ENCODE results near the gene VWCE. TPM values are rescaled to one million over a fixed set of nuclear protein-coding genes. Genes with fewer than 3 reads are reported as not detected.
A peak's percentile ranks its signal among the peaks of the same experiment; 100 is the strongest.

VWCE gene
- polyA plus RNA-seq, 3 donors, result 0.05 to 0.23 TPM; not detected in 1

GRCh38 chr11:61295596-61295926 is 445 bp upstream of the VWCE start:
- Histone ChIP-seq H3K4me1 (ENCODE audit: control insufficient read depth in 1 of 2, insufficient read depth in 2 of 2, low read length in 2 of 2) (peaks cover 22 to 25% of the 10 kb centered on the region in 2 donors), H3K27me3 (ENCODE audit: control insufficient read depth in 2 of 2, insufficient read depth in 2 of 2, low read length in 2 of 2) (peaks cover 20 to 44% of the 10 kb centered on the region in 2 donors), H3K79me2 (ENCODE audit: insufficient read depth, low read length) (no peaks in the 10 kb centered on the region), H4K20me1 (ENCODE audit: insufficient read depth, low read length) (peaks cover 4% of the 10 kb centered on the region), H3K4me3 (replicated peaks in 1 of 3; ENCODE audit: low read depth in 2 of 3, low read length in 3 of 3) (peak overlapping the region in 1 of 3 experiments; percentile 73), H3K4me2 (replicated peaks; ENCODE audit: extremely low read depth, low read length, poor library complexity, severe bottlenecking) (peak overlapping the region; percentile 79), H2AFZ (ENCODE audit: insufficient read depth, low read depth, low read length, poor library complexity, severe bottlenecking) (peak overlapping the region; percentile 61), H3K9ac (ENCODE audit: insufficient read depth, low read length, poor library complexity, severe bottlenecking) (no peak overlapping the region), H3K27ac (ENCODE audit: low read depth in 1 of 2, low read length in 2 of 2) (no peak overlapping the region), H3K9me3 (replicated peaks in 1 of 2; ENCODE audit: control insufficient read depth in 1 of 2, insufficient read depth in 1 of 2, low read length in 2 of 2) (no peaks in the 10 kb centered on the region), H3K36me3 (replicated peaks in 1 of 2; ENCODE audit: control insufficient read depth in 1 of 2, insufficient read depth in 2 of 2, low read length in 2 of 2) (peaks cover 17 to 32% of the 10 kb centered on the region in 2 donors)
- peaks cover 45 to 53% (median 46%) of the 10 kb centered on the region in 3 donors for H3K27me3 Mint-ChIP-seq (ENCODE audit: low read depth in 3 of 3)
- H3K4me3 Mint-ChIP-seq, result peak overlapping the region; percentile 16 to 47
- peaks cover 39 to 41% of the 10 kb centered on the region in 2 donors for H3K36me3 Mint-ChIP-seq
- H3K9me3 Mint-ChIP-seq, result peaks cover 0 to 7% (median 4%) of the 10 kb centered on the region in 7 donors
- TF ChIP-seq CTCF (IDR thresholded peaks at IDR 0.05), result no peak
- peaks cover 29% of the 10 kb centered on the region for H3K4me1 Mint-ChIP-seq
- DNase-seq, result no peak
- intact Hi-C loops (cut with micrococcal nuclease), result no loop called here
- 17% methylated on average over 7 of the region's 12 CpGs for WGBS (ENCODE audit: insufficient coverage)
- H3K27ac Mint-ChIP-seq, result no peak overlapping the region

GRCh38 chr11:61293867-61294716 is 1.0 kb downstream of the VWCE start:
- Histone ChIP-seq H3K79me2 (ENCODE audit: insufficient read depth, low read length) (no peaks in the 10 kb centered on the region), H3K27ac (ENCODE audit: low read depth in 1 of 2, low read length in 2 of 2) (no peak overlapping the region), H3K4me3 (replicated peaks in 1 of 3; ENCODE audit: low read depth in 2 of 3, low read length in 3 of 3) (peak overlapping the region; percentile 20 to 73 (median 27)), H3K27me3 (ENCODE audit: control insufficient read depth in 2 of 2, insufficient read depth in 2 of 2, low read length in 2 of 2) (peaks cover 20 to 44% of the 10 kb centered on the region in 2 donors), H3K36me3 (replicated peaks in 1 of 2; ENCODE audit: control insufficient read depth in 1 of 2, insufficient read depth in 2 of 2, low read length in 2 of 2) (peaks cover 3 to 17% of the 10 kb centered on the region in 2 donors), H3K9ac (ENCODE audit: insufficient read depth, low read length, poor library complexity, severe bottlenecking) (peak overlapping the region; percentile 67), H3K4me2 (replicated peaks; ENCODE audit: extremely low read depth, low read length, poor library complexity, severe bottlenecking) (peak overlapping the region; percentile 79), H3K4me1 (ENCODE audit: control insufficient read depth in 1 of 2, insufficient read depth in 2 of 2, low read length in 2 of 2) (peaks cover 22 to 25% of the 10 kb centered on the region in 2 donors), H3K9me3 (replicated peaks in 1 of 2; ENCODE audit: control insufficient read depth in 1 of 2, insufficient read depth in 1 of 2, low read length in 2 of 2) (no peaks in the 10 kb centered on the region), H2AFZ (ENCODE audit: insufficient read depth, low read depth, low read length, poor library complexity, severe bottlenecking) (peak overlapping the region; percentile 61), H4K20me1 (ENCODE audit: insufficient read depth, low read length) (peaks cover 4% of the 10 kb centered on the region)
- peak overlapping the region; percentile 76 to 91 for H3K4me3 Mint-ChIP-seq
- H3K9me3 Mint-ChIP-seq, result peaks cover 0 to 7% (median 4%) of the 10 kb centered on the region in 7 donors
- TF ChIP-seq CTCF (IDR thresholded peaks at IDR 0.05), result no peak
- H3K27ac Mint-ChIP-seq, result peak overlapping the region in 1 of 7 donors; percentile 33
- H3K36me3 Mint-ChIP-seq, result peaks cover 26% of the 10 kb centered on the region in 2 donors
- intact Hi-C loops (cut with micrococcal nuclease), result no loop called here
- under 1% methylated on average over 60 of the region's 60 CpGs for WGBS (ENCODE audit: insufficient coverage)
- peak in 2 of 3 donors; percentile 4 to 25 for DNase-seq
- H3K4me1 Mint-ChIP-seq, result peaks cover 29% of the 10 kb centered on the region
- H3K27me3 Mint-ChIP-seq (ENCODE audit: low read depth in 3 of 3), result peaks cover 43 to 53% (median 46%) of the 10 kb centered on the region in 3 donors

All from CD14-positive monocyte (primary cell).